ENCODE measurements around the gene OR2W1.

Gene OR2W1

DNA sequence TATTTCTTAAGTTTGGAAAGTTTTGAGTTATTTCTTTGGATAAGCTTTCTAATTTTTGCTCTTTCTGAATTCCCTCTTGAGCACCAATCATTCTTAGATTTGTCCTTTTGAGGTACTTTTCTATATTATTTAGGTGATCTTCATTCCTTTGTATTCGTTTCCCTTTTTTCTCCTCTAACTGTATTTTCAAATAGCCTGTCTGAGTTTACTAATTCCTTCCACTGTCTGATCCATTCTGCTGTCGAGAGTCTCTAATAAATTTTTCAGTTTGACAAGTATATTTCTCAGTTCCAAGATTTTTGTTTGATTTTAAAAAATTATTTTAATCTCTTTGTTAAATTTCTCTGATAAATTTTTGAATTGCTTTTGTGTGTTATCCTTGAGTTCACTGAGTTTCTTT lies 23.5 kb downstream of the OR2W1 start:
- H3K4me1 Mint-ChIP-seq = no peaks in the 10 kb centered on the region
- H3K4me3 Mint-ChIP-seq = no peak overlapping the region
- peaks cover 30% of the 10 kb centered on the region for H3K27me3 Mint-ChIP-seq (ENCODE audit: low read depth)
- peaks cover 2% of the 10 kb centered on the region for H3K9me3 Mint-ChIP-seq
- H3K36me3 Mint-ChIP-seq (ENCODE audit: low read depth) = no peaks in the 10 kb centered on the region
- TF ChIP-seq, protein P1, sequence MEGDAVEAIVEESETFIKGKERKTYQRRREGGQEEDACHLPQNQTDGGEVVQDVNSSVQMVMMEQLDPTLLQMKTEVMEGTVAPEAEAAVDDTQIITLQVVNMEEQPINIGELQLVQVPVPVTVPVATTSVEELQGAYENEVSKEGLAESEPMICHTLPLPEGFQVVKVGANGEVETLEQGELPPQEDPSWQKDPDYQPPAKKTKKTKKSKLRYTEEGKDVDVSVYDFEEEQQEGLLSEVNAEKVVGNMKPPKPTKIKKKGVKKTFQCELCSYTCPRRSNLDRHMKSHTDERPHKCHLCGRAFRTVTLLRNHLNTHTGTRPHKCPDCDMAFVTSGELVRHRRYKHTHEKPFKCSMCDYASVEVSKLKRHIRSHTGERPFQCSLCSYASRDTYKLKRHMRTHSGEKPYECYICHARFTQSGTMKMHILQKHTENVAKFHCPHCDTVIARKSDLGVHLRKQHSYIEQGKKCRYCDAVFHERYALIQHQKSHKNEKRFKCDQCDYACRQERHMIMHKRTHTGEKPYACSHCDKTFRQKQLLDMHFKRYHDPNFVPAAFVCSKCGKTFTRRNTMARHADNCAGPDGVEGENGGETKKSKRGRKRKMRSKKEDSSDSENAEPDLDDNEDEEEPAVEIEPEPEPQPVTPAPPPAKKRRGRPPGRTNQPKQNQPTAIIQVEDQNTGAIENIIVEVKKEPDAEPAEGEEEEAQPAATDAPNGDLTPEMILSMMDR (IDR thresholded peaks at IDR 0.05; ENCODE audit: unreplicated experiment in 3 of 3) = no peak
- H3K27ac Mint-ChIP-seq = no peak overlapping the region

DNA sequence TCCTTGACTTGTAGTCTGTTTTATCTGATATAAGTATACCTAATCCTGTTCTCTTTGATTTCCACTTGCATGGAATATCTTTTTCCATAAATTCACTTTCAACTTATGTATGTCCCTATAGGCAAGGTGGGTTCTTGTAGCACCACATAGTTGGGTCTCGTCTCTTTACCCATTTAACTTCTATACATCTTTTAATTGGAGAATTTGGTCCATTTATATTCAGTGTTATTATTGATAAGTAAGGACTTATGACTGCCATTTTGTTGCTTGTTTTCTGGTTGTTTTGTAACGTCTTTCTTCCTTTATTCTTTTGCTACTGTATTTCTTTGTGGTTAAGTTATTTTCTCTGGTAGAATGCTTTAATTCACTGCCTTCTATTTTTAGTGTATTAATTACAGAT lies 25.3 kb downstream of the OR2W1 start:
- H3K9me3 Mint-ChIP-seq = peaks cover 2% of the 10 kb centered on the region
- H3K27me3 Mint-ChIP-seq (ENCODE audit: low read depth) = peaks cover 21% of the 10 kb centered on the region
- H3K27ac Mint-ChIP-seq = no peak overlapping the region
- no peak overlapping the region for H3K4me3 Mint-ChIP-seq
- no peaks in the 10 kb centered on the region for H3K4me1 Mint-ChIP-seq
- no peaks in the 10 kb centered on the region for H3K36me3 Mint-ChIP-seq (ENCODE audit: low read depth)
- TF ChIP-seq, protein P1 (IDR thresholded peaks at IDR 0.05; ENCODE audit: unreplicated experiment in 3 of 3) = no peak

DNA sequence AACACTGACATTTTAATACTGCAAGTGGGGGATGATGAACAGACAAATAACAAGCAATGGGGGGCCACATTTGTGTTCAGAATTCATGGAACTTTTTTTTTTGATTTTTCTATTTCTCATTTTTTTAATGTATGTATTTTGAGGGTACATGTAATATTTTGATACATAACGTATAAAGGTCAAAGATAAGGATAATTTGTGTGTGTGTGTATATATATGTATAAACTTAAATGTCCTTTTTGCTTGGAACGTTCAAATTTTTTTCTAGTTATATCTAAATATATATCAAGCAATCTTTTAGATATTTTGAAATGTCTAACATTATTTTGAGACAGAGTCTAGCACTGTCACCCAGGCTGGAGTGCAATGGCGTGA lies 27.6 kb downstream of the OR2W1 start:
- H3K4me1 Mint-ChIP-seq = no peaks in the 10 kb centered on the region
- peak overlapping the region; percentile 91 to 93 (median 92) for H3K4me3 Mint-ChIP-seq
- H3K27ac Mint-ChIP-seq = peak overlapping the region in 1 of 3 experiments; percentile 81
- peaks cover 14% of the 10 kb centered on the region for H3K27me3 Mint-ChIP-seq (ENCODE audit: low read depth)
- TF ChIP-seq, protein P1 (IDR thresholded peaks at IDR 0.05; ENCODE audit: unreplicated experiment in 3 of 3) = no peak
- H3K36me3 Mint-ChIP-seq (ENCODE audit: low read depth) = no peaks in the 10 kb centered on the region
- H3K9me3 Mint-ChIP-seq = peaks cover 2% of the 10 kb centered on the region

DNA sequence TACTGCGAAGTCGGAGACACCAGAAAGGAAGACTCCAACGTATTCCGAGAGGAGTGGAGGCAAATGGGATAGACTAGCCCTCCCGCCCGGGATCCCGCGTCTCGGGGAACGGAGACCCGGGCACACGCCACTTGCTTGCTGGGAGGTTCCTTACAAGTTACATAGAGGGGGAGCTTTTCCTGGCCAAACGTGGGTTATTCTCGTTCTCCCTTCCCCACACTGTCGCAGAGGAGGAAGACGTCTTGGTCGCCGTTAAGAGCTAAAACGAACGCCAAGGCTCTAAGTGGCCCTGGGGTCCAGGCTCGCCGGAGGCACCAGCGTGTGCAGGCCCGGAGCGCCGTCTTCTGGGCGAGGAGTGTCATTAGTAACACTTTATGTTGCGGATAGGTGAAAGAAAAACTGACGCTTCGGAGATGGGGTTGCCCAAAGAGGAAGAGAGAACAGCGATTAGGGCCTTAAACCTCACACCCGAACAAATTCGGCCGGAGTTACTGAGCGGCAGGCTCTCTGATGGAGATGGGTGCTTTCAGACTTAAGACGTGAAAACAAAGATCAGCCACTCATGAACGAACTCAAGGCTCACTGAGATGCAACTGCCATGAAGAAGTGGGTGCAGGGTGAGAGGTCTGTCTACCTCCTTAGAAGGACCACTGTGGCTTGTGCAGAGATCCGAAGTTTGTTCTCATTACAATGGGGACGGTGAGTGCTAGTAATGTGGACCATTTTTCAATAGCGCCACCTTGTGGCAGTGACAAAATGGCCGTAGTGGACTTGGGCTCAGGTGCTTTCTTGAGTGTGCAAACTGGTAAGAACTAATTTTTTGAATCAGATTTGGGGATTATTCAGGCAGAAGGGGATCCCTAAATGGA lies 28.2 kb downstream of the OR2W1 start:
- Mint-ChIP-seq H3K9me3 (peaks cover 2% of the 10 kb centered on the region), H3K27ac (peak overlapping the region; percentile 49 to 81 (median 74))

DNA sequence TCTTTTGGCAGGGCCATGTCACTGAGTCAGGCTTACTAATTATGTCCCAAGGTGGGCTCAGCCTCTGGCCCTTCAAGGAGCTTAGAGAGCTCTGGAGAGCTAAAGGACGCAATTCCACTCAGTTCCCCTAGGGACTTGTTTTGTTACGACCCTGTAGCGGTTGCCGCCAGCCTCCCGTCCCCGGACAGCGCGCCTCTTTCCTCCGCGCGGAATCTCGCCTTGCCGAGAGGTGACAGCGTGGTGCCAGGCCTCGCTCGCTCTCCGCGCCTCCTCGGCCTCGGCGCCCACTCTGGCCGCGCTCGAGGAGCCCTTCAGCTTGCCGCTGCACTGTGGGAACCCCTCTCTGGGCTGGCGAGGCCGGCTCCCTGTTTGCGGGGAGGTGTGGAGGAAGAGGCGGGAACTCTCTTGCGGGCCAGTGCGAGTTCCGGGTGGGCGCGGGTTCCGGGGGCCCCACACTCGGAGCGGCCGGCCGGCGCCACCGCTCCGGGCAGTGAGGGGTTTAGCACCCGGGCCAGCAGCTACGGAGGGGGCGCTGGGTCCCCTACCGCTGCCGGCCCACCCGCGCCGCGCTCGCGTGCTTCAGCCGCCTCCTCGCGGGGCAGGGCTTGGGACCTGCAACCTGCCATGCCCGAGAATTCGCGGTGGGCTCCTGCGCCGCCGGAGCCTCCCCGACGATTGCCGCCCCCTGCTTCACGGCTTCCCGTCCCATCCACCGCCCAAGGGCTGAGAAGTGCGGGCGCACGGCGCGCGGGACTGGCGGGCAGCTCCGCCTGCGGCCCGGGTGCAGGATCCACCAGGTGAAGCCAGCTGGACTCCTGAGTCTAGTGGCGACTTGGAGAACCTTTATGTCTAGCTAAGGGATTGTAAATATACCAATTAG lies 30.0 kb downstream of the OR2W1 start:
- Mint-ChIP-seq H3K27me3 (ENCODE audit: low read depth) (no peaks in the 10 kb centered on the region), H3K36me3 (ENCODE audit: low read depth) (no peaks in the 10 kb centered on the region), H3K4me3 (no peak overlapping the region)

More for the DNA sequence above, 28.2 kb downstream of the OR2W1 start:
- H3K4me1 Mint-ChIP-seq = no peaks in the 10 kb centered on the region
- H3K36me3 Mint-ChIP-seq (ENCODE audit: low read depth) = no peaks in the 10 kb centered on the region
- TF ChIP-seq, protein P1 (IDR thresholded peaks at IDR 0.05; ENCODE audit: unreplicated experiment in 3 of 3) = peak; percentile 78 to 83 (median 82)
- H3K4me3 Mint-ChIP-seq = peak overlapping the region; percentile 91 to 93 (median 92)
- peaks cover 8% of the 10 kb centered on the region for H3K27me3 Mint-ChIP-seq (ENCODE audit: low read depth)

More for the DNA sequence above, 30.0 kb downstream of the OR2W1 start:
- Mint-ChIP-seq H3K9me3 (no peaks in the 10 kb centered on the region), H3K27ac (no peak overlapping the region), H3K4me1 (peaks cover 5% of the 10 kb centered on the region)
- TF ChIP-seq, protein P1 (IDR thresholded peaks at IDR 0.05; ENCODE audit: unreplicated experiment in 3 of 3) = no peak
